Ureter (tissue), 1 donor: ENCODE results near the gene PDLIM3. TPM values are rescaled to one million over a fixed set of nuclear protein-coding genes. Genes with fewer than 3 reads are reported as not detected.
"Not testable (repeated sequence)": the region's sequence is repeated elsewhere in the genome, so short reads cannot be mapped to it uniquely, and the experiment has no call there.

Experiments
- DNase-seq: peaks from one replicate; pipeline ENCODE4 v3.0.0-alpha.2; 2020; ENCODE audit warnings: low spot score
- total RNA-seq: library from RNA; stranded (reverse); gene quantifications from one replicate; pipeline ENCODE4 v1.2.4, GENCODE V29; 2023
- donor health status: DM: yes; HTN: yes; CAD: no.

The PDLIM3 gene
- total RNA-seq, 1 donor from 2014 or later = 127 TPM

GRCh38 chr4:185520119-185520518, 15.2 kb downstream of the PDLIM3 start:
- no peak for DNase-seq

- DNase-seq = no peak
Measured at GRCh38 chr4:185518494-185518893, 16.8 kb downstream of the PDLIM3 start.

GRCh38 chr4:185518069-185518468, 17.2 kb downstream of the PDLIM3 start:
- DNase-seq = no peak

- no peak for DNase-seq
Measured at GRCh38 chr4:185515248-185515647, 20.1 kb downstream of the PDLIM3 start.

- DNase-seq = no peak
Measured at GRCh38 chr4:185514182-185514697, 21.1 kb downstream of the PDLIM3 start.

GRCh38 chr4:185513489-185514181, 21.7 kb downstream of the PDLIM3 start:
- no peak for DNase-seq

GRCh38 chr4:185512516-185512915, 22.8 kb downstream of the PDLIM3 start:
- no peak for DNase-seq

GRCh38 chr4:185511243-185511642, 24.1 kb downstream of the PDLIM3 start:
- DNase-seq = not testable (repeated sequence)

GRCh38 chr4:185510806-185511205, 24.5 kb downstream of the PDLIM3 start:
- no peak for DNase-seq

- no peak for DNase-seq
Measured at GRCh38 chr4:185508181-185508580, 27.1 kb downstream of the PDLIM3 start.

GRCh38 chr4:185506422-185506821, 28.9 kb downstream of the PDLIM3 start:
- DNase-seq = no peak

GRCh38 chr4:185504098-185505047, 30.9 kb downstream of the PDLIM3 start:
- peak; percentile 83 for DNase-seq

- DNase-seq = no peak
Measured at GRCh38 chr4:185502386-185502785, 32.9 kb downstream of the PDLIM3 start.

- no peak for DNase-seq
Measured at GRCh38 chr4:185500576-185500975, 34.7 kb downstream of the PDLIM3 start.

GRCh38 chr4:185500035-185500434, 35.3 kb downstream of the PDLIM3 start:
- DNase-seq = no peak

- no peak for DNase-seq
Measured at GRCh38 chr4:185488650-185489049, 46.7 kb downstream of the PDLIM3 start.

- no peak for DNase-seq
Measured at GRCh38 chr4:185481401-185481800, 53.9 kb downstream of the PDLIM3 start.

GRCh38 chr4:185480016-185480732, 55.1 kb downstream of the PDLIM3 start:
- DNase-seq = no peak

- DNase-seq = no peak
Measured at GRCh38 chr4:185479507-185479971, 55.8 kb downstream of the PDLIM3 start.

- DNase-seq = no peak
Measured at GRCh38 chr4:185473247-185473646, 62.1 kb downstream of the PDLIM3 start.

- DNase-seq = no peak
Measured at GRCh38 chr4:185472103-185472542, 63.2 kb downstream of the PDLIM3 start.
